Brain microvascular endothelial cell (primary cell): Measurements from ENCODE around the gene COCH.

Experiments
- DNase-seq: peaks from one replicate; pipeline ENCODE4 v3.0.0-alpha.2; 2020
- H3K27ac ChIP-seq: fragments of 250-450 bp; sonication (Bioruptor Pico); 2 replicates; pipeline ENCODE4 v1.5.1; 2020; ENCODE audit warnings: mild to moderate bottlenecking, moderate library complexity
- H3K27me3 ChIP-seq: fragments of 250-450 bp; sonication (Bioruptor Pico); replicated peaks from 2 replicates; pipeline ENCODE4 v1.5.1; 2020; ENCODE audit warnings: mild to moderate bottlenecking
- H3K36me3 ChIP-seq: fragments of 250-450 bp; sonication (Bioruptor Pico); replicated peaks from 2 replicates; pipeline ENCODE4 v1.5.1; 2020; ENCODE audit warnings: mild to moderate bottlenecking
- H3K4me3 ChIP-seq: 2 replicates; pipeline ENCODE4 v1.5.1; 2011; ENCODE audit warnings: low read depth, mild to moderate bottlenecking, control low read depth, low read length, moderate library complexity
- CTCF ChIP-seq: IDR thresholded peaks from 2 replicates; pipeline ENCODE4 v1.5.1; 2011; ENCODE audit warnings: low read depth, mild to moderate bottlenecking, moderate library complexity, low read length, control low read depth, inconsistent platforms; ENCODE audit errors: missing control alignments
- in situ Hi-C: cut with HindIII; loops from 2 replicates; pipeline ENCODE4 v1.10.0; 2017; ENCODE audit warnings: low sequenced_read_pairs, low pct_ligation_motif_present

Gene COCH

GRCh38 chr14:30876692-30877091 lies 2.3 kb downstream of the COCH start:
- H3K27ac ChIP-seq = no peak overlapping the region
- no peak overlapping the region for H3K4me3 ChIP-seq
- H3K27me3 ChIP-seq = peaks cover 11% of the 10 kb centered on the region
- in situ Hi-C loops = no loop called here
- TF ChIP-seq CTCF = no peak
- no peaks in the 10 kb centered on the region for H3K36me3 ChIP-seq
- no peak for DNase-seq

- in situ Hi-C loops = no loop called here
- no peak for TF ChIP-seq CTCF
- DNase-seq = no peak
- no peaks in the 10 kb centered on the region for H3K27me3 ChIP-seq
- H3K27ac ChIP-seq = no peak overlapping the region
- H3K36me3 ChIP-seq = no peaks in the 10 kb centered on the region
- H3K4me3 ChIP-seq = no peak overlapping the region
Observed at GRCh38 chr14:30882431-30882830, 8.1 kb downstream of the COCH start.

GRCh38 chr14:30883508-30884294 lies 9.3 kb downstream of the COCH start:
- no peak for TF ChIP-seq CTCF
- no peaks in the 10 kb centered on the region for H3K36me3 ChIP-seq
- H3K27me3 ChIP-seq = no peaks in the 10 kb centered on the region
- no peak overlapping the region for H3K27ac ChIP-seq
- no peak overlapping the region for H3K4me3 ChIP-seq
- DNase-seq = no peak
- in situ Hi-C loops = no loop called here

- no peak for TF ChIP-seq CTCF
- Histone ChIP-seq H3K27ac (no peak overlapping the region), H3K4me3 (no peak overlapping the region), H3K36me3 (no peaks in the 10 kb centered on the region), H3K27me3 (no peaks in the 10 kb centered on the region)
- in situ Hi-C loops = no loop called here
- DNase-seq = no peak
Observed at GRCh38 chr14:30884901-30885300, 10.5 kb downstream of the COCH start.

GRCh38 chr14:30885840-30886740 lies 11.7 kb downstream of the COCH start:
- no peak for DNase-seq

More at GRCh38 chr14:30885840-30886740, 11.7 kb downstream of the COCH start:
- no peak for TF ChIP-seq CTCF
- Histone ChIP-seq H3K36me3 (no peaks in the 10 kb centered on the region), H3K27ac (no peak overlapping the region), H3K4me3 (no peak overlapping the region), H3K27me3 (no peaks in the 10 kb centered on the region)
- in situ Hi-C loops = no loop called here
